H9 (cell line): ENCODE measurements around the gene ZNHIT6. TPM values are rescaled to one million over a fixed set of nuclear protein-coding genes. Genes with fewer than 3 reads are reported as not detected.

ENCODE experiments used
- DNase-seq: peaks from one replicate; pipeline ENCODE4 v3.0.0-alpha.2; 2017
- H2AFZ ChIP-seq: one replicate; pipeline ENCODE4 v1.6.1; 2013; ENCODE audit warnings: mild to moderate bottlenecking, low read length, control low read depth, moderate library complexity
- H2AK5ac ChIP-seq: 2 replicates; pipeline ENCODE4 v1.6.1; 2013; ENCODE audit warnings: low read length, control low read depth, mixed read lengths; ENCODE audit not compliant: insufficient read length
- H2BK120ac ChIP-seq: one replicate; pipeline ENCODE4 v1.6.1; 2013; ENCODE audit warnings: low read depth, mild to moderate bottlenecking, low read length, control low read depth, inconsistent platforms; ENCODE audit not compliant: poor library complexity, severe bottlenecking
- H2BK12ac ChIP-seq: 2 replicates; pipeline ENCODE4 v1.6.1; 2013; ENCODE audit warnings: low read length, control low read depth, mixed read lengths, low read depth; ENCODE audit not compliant: insufficient read length
- H2BK15ac ChIP-seq: 2 replicates; pipeline ENCODE4 v1.6.1; 2013; ENCODE audit warnings: low read depth, low read length, control low read depth
- H2BK20ac ChIP-seq: one replicate; pipeline ENCODE4 v1.6.1; 2013; ENCODE audit warnings: low read depth, mild to moderate bottlenecking, low read length, control low read depth, inconsistent platforms; ENCODE audit not compliant: poor library complexity, severe bottlenecking
- H2BK5ac ChIP-seq: 2 replicates; pipeline ENCODE4 v1.6.1; 2013; ENCODE audit warnings: low read length, control low read depth, mixed read lengths; ENCODE audit not compliant: insufficient read length
- H3K14ac ChIP-seq: 2 replicates; pipeline ENCODE4 v1.6.1; 2013; ENCODE audit warnings: low read length, control low read depth; ENCODE audit not compliant: insufficient read depth
- H3K18ac ChIP-seq: 2 replicates; pipeline ENCODE4 v1.6.1; 2013; ENCODE audit warnings: low read depth, mild to moderate bottlenecking, mixed read lengths, low read length, control low read depth; ENCODE audit not compliant: insufficient read length
- H3K23ac ChIP-seq: 2 replicates; pipeline ENCODE4 v1.6.1; 2013; ENCODE audit warnings: low read length, control low read depth, mixed read lengths, low read depth; ENCODE audit not compliant: insufficient read length
- H3K23me2 ChIP-seq: 2 replicates; pipeline ENCODE4 v1.6.1; 2013; ENCODE audit warnings: low read depth, mild to moderate bottlenecking, mixed read lengths, low read length, control low read depth; ENCODE audit not compliant: insufficient read length, poor library complexity, severe bottlenecking
- H3K27ac ChIP-seq: 2 replicates; pipeline ENCODE4 v1.5.1; 2013; ENCODE audit warnings: low read length, control low read depth, mixed read lengths, low read depth; ENCODE audit not compliant: insufficient read length
- H3K27me3 ChIP-seq: 2 replicates; pipeline ENCODE4 v1.6.1; 2013; ENCODE audit warnings: low read length, control low read depth, inconsistent platforms; ENCODE audit not compliant: insufficient read depth
- H3K4ac ChIP-seq: 2 replicates; pipeline ENCODE4 v1.6.1; 2013; ENCODE audit warnings: low read depth, mild to moderate bottlenecking, control low read depth, inconsistent platforms, low read length, moderate library complexity
- H3K4me1 ChIP-seq: 2 replicates; pipeline ENCODE4 v1.6.1; 2013; ENCODE audit warnings: low read length, control low read depth, inconsistent platforms; ENCODE audit not compliant: insufficient read depth
- H3K4me2 ChIP-seq: 2 replicates; pipeline ENCODE4 v1.6.1; 2013; ENCODE audit warnings: low read length, control low read depth, mixed read lengths; ENCODE audit not compliant: insufficient read length, insufficient read depth
- H3K56ac ChIP-seq: 2 replicates; pipeline ENCODE4 v1.6.1; 2013; ENCODE audit warnings: low read depth, mild to moderate bottlenecking, mixed read lengths, low read length, control low read depth; ENCODE audit not compliant: insufficient read length
- H3K79me1 ChIP-seq: 2 replicates; pipeline ENCODE4 v1.6.1; 2013; ENCODE audit warnings: low read depth, mild to moderate bottlenecking, moderate library complexity, low read length, control low read depth, inconsistent platforms; ENCODE audit not compliant: insufficient read depth, poor library complexity, severe bottlenecking
- H3K79me2 ChIP-seq: 2 replicates; pipeline ENCODE4 v1.6.1; 2013; ENCODE audit warnings: low read length, control low read depth, inconsistent platforms; ENCODE audit not compliant: insufficient read depth
- H3K9ac ChIP-seq: 2 replicates; pipeline ENCODE4 v1.6.1; 2013; ENCODE audit warnings: low read length, control low read depth, mixed read lengths; ENCODE audit not compliant: insufficient read length; ENCODE audit errors: extremely low read depth
- H3K9me3 ChIP-seq: one replicate; pipeline ENCODE4 v1.6.1; 2013; ENCODE audit warnings: low read depth, low read length, inconsistent platforms; ENCODE audit not compliant: control insufficient read depth
- H3T11ph ChIP-seq: one replicate; pipeline ENCODE4 v1.6.1; 2013; ENCODE audit warnings: mild to moderate bottlenecking, low read length, control low read depth, inconsistent platforms
- H4K20me1 ChIP-seq: one replicate; pipeline ENCODE4 v1.6.1; 2013; ENCODE audit not compliant: control insufficient read depth, insufficient read length, insufficient read depth
- H4K5ac ChIP-seq: 2 replicates; pipeline ENCODE4 v1.6.1; 2013; ENCODE audit warnings: low read depth, mild to moderate bottlenecking, mixed read lengths, low read length, control low read depth; ENCODE audit not compliant: insufficient read length
- H4K8ac ChIP-seq: replicated peaks from 2 replicates; pipeline ENCODE4 v1.6.1; 2013; ENCODE audit warnings: low read length, control low read depth, mixed read lengths, low read depth; ENCODE audit not compliant: insufficient read length
- H4K91ac ChIP-seq: 2 replicates; pipeline ENCODE4 v1.6.1; 2013; ENCODE audit warnings: low read depth, mild to moderate bottlenecking, moderate library complexity, mixed read lengths, low read length, control low read depth; ENCODE audit not compliant: insufficient read length
- H3K27ac Mint-ChIP-seq, 3 experiments: 2 replicates in 2 of 3; 3 replicates in 1 of 3; pipeline ENCODE4 v1.8.0; 2020 to 2021; ENCODE audit warnings: mixed read lengths in 3 of 3, mild to moderate bottlenecking in 1 of 3, moderate library complexity in 1 of 3
- H3K27me3 Mint-ChIP-seq: 2 replicates; pipeline ENCODE4 v1.8.0; 2021; ENCODE audit warnings: low read depth, mild to moderate bottlenecking, moderate library complexity, mixed read lengths
- H3K36me3 Mint-ChIP-seq, 3 experiments: 2 replicates in 2 of 3; 3 replicates in 1 of 3; pipeline ENCODE4 v1.8.0; 2020 to 2021; ENCODE audit warnings: low read depth in 3 of 3, mixed read lengths in 3 of 3; ENCODE audit not compliant: insufficient read depth in 1 of 3
- H3K4me1 Mint-ChIP-seq, 2 experiments: 2 replicates each; pipeline ENCODE4 v1.8.0; 2020; ENCODE audit warnings: mixed read lengths in 2 of 2
- H3K4me3 Mint-ChIP-seq, 2 experiments: 2 replicates in 1 of 2; 3 replicates in 1 of 2; pipeline ENCODE4 v1.8.0; 2020 to 2021; ENCODE audit warnings: mild to moderate bottlenecking in 2 of 2, mixed read lengths in 2 of 2, moderate library complexity in 1 of 2
- H3K9me3 Mint-ChIP-seq, 2 experiments: 2 replicates in 1 of 2; 3 replicates in 1 of 2; pipeline ENCODE4 v1.8.0; 2020; ENCODE audit warnings: mild to moderate bottlenecking in 2 of 2, mixed read lengths in 2 of 2, moderate library complexity in 1 of 2
- CTCF ChIP-seq: fragments of 200-600 bp; sonication (generic); conservative IDR thresholded peaks from 3 replicates; pipeline ENCODE4 v1.8.0; 2021; ENCODE audit warnings: antibody characterized with exemption, mild to moderate bottlenecking
- whole genome bisulfite sequencing: extraction: QIAGEN DNeasy Blood & Tissue Kit; methylation state at CpG from one replicate; pipeline ENCODE4 v1.1.7; 2013; ENCODE audit warnings: missing lambda C conversion rate, low lambda C conversion rate, mixed read lengths; ENCODE audit not compliant: insufficient read length; ENCODE audit errors: extremely low coverage; 5-methylcytosine and 5-hydroxymethylcytosine counted together
- total RNA-seq: library from RNA; stranded (reverse); gene quantifications from 2 replicates; pipeline ENCODE4 v1.2.1, GENCODE V29; 2021

The ZNHIT6 gene
- total RNA-seq, 1 experiment from 2014 or later, result 21.5 TPM

DNA sequence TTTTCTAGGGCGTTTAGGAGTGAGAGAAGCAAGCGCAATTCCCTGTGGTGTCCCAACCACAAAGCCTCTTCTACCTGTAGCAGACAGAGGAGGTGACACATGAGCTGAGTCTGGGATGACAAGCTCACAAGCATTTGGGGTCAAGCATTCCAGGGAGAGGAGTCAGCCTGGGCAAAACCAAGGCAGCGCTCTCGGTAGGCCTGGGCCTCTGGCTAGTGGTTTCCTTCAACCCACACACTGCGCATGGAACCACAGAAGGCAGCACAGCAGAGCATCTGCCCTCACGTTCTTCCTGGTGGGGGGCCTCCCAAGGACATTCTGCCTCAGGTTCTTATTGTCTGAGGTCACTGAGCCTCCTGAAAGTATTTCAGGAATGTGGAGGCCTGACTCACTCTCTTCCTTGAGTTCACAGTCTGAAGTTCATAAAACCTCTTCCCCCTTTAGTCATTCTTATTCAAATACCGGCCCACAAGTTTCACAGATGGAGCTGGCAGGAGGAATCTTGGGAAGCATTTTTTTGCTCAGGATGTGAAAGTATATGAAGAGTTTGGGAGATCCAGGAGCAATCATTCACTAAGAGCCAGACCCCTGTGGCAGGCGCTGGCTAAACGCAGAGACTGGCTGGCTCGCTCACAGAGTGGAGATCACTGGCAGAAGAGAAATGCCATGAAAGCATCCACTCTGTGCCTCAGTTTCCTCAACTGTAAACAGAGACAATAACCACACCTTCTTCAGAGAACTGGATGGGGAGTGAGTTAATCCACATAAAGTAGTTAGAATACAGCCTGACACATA is 100.9 kb downstream of the ZNHIT6 start:
- no CpG with 5 or more reads among the region's 10 CpGs for WGBS
- no peaks in the 10 kb centered on the region for H3K79me2 ChIP-seq
- no peak overlapping the region for H3K9ac ChIP-seq
- Mint-ChIP-seq H3K36me3 (peaks cover 0 to 3% (median 0%) of the 10 kb centered on the region in 3 experiments; a peak in 1 of 7 replicates), H3K27me3 (no peaks in the 10 kb centered on the region), H3K27ac (peak overlapping the region; percentile 92 to 98 (median 97)), H3K9me3 (no peaks in the 10 kb centered on the region), H3K4me3 (no peak overlapping the region), H3K4me1 (peaks cover 35 to 56% of the 10 kb centered on the region in 2 experiments)
- no peaks in the 10 kb centered on the region for H3K9me3 ChIP-seq
- H2BK15ac ChIP-seq, result no peak overlapping the region
- no peak overlapping the region for H2BK20ac ChIP-seq
- peak overlapping the region; percentile 2; the same call in 1 of the 2 replicates for H3K14ac ChIP-seq
- H4K91ac ChIP-seq, result peak overlapping the region; percentile 25
- peak overlapping the region; percentile 3 for H2BK5ac ChIP-seq
- peak overlapping the region; percentile 56 for H2BK120ac ChIP-seq
- H3K4ac ChIP-seq, result no peak overlapping the region
- H3T11ph ChIP-seq, result no peak overlapping the region
- H2BK12ac ChIP-seq, result no peak overlapping the region
- no peak for TF ChIP-seq CTCF
- no peak overlapping the region for H2AK5ac ChIP-seq
- H3K27ac ChIP-seq, result peak overlapping the region; percentile 82
- no peak overlapping the region for H3K4me2 ChIP-seq
- peak overlapping the region; percentile 6 for H4K5ac ChIP-seq
- H4K8ac ChIP-seq, result no peak overlapping the region
- H3K56ac ChIP-seq, result no peak overlapping the region
- H3K27me3 ChIP-seq, result no peaks in the 10 kb centered on the region
- peaks cover 10% of the 10 kb centered on the region; the same call in 1 of the 2 replicates for H3K4me1 ChIP-seq
- H4K20me1 ChIP-seq, result no peaks in the 10 kb centered on the region
- H2AFZ ChIP-seq, result no peak overlapping the region
- no peaks in the 10 kb centered on the region for H3K23me2 ChIP-seq
- H3K79me1 ChIP-seq, result no peaks in the 10 kb centered on the region
- peak overlapping the region; percentile 59 for H3K18ac ChIP-seq
- peak; percentile 97 for DNase-seq
- H3K23ac ChIP-seq, result no peak overlapping the region
